ENCODE results near the gene NACA. TPM values are rescaled to one million over a fixed set of nuclear protein-coding genes. Genes with fewer than 3 reads are reported as not detected.

NACA gene
- total and polyA plus RNA-seq, 2 of the 13 experiments (the other 11 are each of a cell fraction or from before 2014, with no cell fraction given): 799 to 1,700 TPM

DNA sequence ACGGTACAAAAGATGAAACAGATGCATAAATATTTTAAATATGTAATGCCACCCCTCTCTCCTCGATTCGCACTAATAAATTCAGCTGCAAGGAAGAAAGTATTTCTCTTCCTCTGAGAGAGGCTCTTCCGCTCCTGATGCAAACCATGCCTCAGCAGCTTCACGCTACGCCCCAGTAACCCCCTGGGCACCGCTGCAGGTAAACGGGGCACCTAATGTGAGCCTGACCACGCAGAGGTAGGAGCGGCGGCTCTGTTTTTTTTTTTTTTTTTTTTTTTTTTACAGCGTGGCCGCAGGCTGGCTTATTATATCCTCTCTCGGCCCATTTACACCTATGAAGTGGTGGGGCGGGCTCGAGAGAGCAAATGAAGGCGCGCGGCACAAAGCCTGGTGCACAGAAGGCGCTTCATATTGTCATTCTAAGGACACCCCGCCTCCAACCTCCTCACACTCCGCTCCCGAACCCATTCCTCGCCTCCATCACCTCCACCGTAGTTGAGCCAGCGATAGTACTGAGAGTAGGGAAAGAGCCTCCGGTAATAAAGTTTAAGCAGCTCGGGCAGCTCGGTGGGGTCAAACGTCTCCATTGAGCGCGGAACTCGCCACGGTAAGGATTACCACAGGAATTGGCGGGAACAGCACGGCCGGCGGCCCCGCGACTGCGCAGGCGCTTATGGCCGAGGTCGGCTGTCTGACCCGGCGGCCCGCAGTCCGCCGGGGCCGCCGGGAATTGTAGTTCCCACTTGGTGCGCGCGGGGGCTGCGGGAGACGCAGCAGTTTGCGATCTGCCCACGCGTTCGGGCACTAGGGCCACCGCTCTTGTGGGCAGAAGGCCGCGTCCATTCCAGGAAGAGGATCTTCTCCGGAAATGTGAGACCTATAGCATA is 26.9 kb upstream of the NACA start, which contains the start of gene PRIM1 (continued):
- TF ChIP-seq ZNF441 (CRISPR knock-in tag; IDR thresholded peaks at IDR 0.05; ENCODE audit: borderline replicate concordance) (peak; percentile 47; the same call in 1 of the 2 replicates), ZSCAN20 (CRISPR knock-in tag; IDR thresholded peaks at IDR 0.05; ENCODE audit: borderline replicate concordance) (no peak), ZNF362 (CRISPR knock-in tag; IDR thresholded peaks at IDR 0.05; ENCODE audit: borderline replicate concordance) (peak; percentile 71; the same call in 1 of the 2 replicates), ZUFSP (CRISPR knock-in tag; IDR thresholded peaks at IDR 0.05; ENCODE audit: borderline replicate concordance) (no peak), TRAFD1 (CRISPR knock-in tag; IDR thresholded peaks at IDR 0.05; ENCODE audit: borderline replicate concordance) (no peak), SNAPC2 (CRISPR knock-in tag; IDR thresholded peaks at IDR 0.05) (no peak), ELF1 (CRISPR knock-in tag; IDR thresholded peaks at IDR 0.05) (peak; percentile 58), HNRNPUL1 (IDR thresholded peaks at IDR 0.05; ENCODE audit: low read depth, low read length) (no peak), RFXAP (CRISPR knock-in tag; IDR thresholded peaks at IDR 0.05; ENCODE audit: borderline replicate concordance) (no peak), FOXK2 (IDR thresholded peaks at IDR 0.05) (no peak), KDM1A (CRISPR knock-in tag; IDR thresholded peaks at IDR 0.05) (no peak), CBFB (CRISPR knock-in tag; IDR thresholded peaks at IDR 0.05) (peak; percentile 66; the same call in 1 of the 2 replicates)
- TF ChIP-seq, protein P1, sequence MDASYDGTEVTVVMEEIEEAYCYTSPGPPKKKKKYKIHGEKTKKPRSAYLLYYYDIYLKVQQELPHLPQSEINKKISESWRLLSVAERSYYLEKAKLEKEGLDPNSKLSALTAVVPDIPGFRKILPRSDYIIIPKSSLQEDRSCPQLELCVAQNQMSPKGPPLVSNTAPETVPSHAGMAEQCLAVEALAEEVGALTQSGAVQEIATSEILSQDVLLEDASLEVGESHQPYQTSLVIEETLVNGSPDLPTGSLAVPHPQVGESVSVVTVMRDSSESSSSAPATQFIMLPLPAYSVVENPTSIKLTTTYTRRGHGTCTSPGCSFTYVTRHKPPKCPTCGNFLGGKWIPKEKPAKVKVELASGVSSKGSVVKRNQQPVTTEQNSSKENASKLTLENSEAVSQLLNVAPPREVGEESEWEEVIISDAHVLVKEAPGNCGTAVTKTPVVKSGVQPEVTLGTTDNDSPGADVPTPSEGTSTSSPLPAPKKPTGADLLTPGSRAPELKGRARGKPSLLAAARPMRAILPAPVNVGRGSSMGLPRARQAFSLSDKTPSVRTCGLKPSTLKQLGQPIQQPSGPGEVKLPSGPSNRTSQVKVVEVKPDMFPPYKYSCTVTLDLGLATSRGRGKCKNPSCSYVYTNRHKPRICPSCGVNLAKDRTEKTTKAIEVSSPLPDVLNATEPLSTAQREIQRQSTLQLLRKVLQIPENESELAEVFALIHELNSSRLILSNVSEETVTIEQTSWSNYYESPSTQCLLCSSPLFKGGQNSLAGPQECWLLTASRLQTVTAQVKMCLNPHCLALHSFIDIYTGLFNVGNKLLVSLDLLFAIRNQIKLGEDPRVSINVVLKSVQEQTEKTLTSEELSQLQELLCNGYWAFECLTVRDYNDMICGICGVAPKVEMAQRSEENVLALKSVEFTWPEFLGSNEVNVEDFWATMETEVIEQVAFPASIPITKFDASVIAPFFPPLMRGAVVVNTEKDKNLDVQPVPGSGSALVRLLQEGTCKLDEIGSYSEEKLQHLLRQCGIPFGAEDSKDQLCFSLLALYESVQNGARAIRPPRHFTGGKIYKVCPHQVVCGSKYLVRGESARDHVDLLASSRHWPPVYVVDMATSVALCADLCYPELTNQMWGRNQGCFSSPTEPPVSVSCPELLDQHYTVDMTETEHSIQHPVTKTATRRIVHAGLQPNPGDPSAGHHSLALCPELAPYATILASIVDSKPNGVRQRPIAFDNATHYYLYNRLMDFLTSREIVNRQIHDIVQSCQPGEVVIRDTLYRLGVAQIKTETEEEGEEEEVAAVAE (CRISPR knock-in tag; IDR thresholded peaks at IDR 0.05; ENCODE audit: borderline replicate concordance): no peak
- TF ChIP-seq, protein P2, sequence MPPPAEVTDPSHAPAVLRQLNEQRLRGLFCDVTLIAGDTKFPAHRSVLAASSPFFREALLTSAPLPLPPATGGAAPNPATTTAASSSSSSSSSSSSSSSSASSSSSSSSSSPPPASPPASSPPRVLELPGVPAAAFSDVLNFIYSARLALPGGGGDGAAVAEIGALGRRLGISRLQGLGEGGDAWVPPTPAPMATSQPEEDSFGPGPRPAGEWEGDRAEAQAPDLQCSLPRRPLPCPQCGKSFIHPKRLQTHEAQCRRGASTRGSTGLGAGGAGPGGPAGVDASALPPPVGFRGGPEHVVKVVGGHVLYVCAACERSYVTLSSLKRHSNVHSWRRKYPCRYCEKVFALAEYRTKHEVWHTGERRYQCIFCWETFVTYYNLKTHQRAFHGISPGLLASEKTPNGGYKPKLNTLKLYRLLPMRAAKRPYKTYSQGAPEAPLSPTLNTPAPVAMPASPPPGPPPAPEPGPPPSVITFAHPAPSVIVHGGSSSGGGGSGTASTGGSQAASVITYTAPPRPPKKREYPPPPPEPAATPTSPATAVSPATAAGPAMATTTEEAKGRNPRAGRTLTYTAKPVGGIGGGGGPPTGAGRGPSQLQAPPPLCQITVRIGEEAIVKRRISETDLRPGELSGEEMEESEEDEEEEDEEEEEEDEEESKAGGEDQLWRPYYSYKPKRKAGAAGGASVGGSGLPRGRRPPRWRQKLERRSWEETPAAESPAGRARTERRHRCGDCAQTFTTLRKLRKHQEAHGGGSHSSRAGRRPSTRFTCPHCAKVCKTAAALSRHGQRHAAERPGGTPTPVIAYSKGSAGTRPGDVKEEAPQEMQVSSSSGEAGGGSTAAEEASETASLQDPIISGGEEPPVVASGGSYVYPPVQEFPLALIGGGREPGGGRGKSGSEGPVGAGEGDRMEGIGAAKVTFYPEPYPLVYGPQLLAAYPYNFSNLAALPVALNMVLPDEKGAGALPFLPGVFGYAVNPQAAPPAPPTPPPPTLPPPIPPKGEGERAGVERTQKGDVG (CRISPR knock-in tag; IDR thresholded peaks at IDR 0.05; ENCODE audit: borderline replicate concordance): no peak
